NCI-H1092 treated with DMSO at 0.1 percent for 48 hours (cell line): Measurements from ENCODE around the gene RIPK3.
"Not testable (repeated sequence)": the region's sequence is repeated elsewhere in the genome, so short reads cannot be mapped to it uniquely, and the experiment has no call there.

Experiments used
- DNase-seq: peaks from one replicate; lab custom pipeline; 2025; lab: John Stamatoyannopoulos, UW

RIPK3 gene

GRCh38 chr14:24339284-24340151 lies at the start of gene RIPK3:
RIPK3 (minus strand) TSS chr14:24339991; CDS start chr14:24339826, 165 bp downstream.
- no peak for DNase-seq

- DNase-seq, result no peak
Measured at GRCh38 chr14:24389226-24389848, 49.5 kb upstream of the RIPK3 start.

GRCh38 chr14:24388474-24389179 lies 48.8 kb upstream of the RIPK3 start:
- DNase-seq, result no peak

GRCh38 chr14:24387579-24387978 lies 47.8 kb upstream of the RIPK3 start:
- not testable (repeated sequence) for DNase-seq

- no peak for DNase-seq
Measured at GRCh38 chr14:24387009-24387345, 47.2 kb upstream of the RIPK3 start.

GRCh38 chr14:24385524-24385923 lies 45.7 kb upstream of the RIPK3 start:
- no peak for DNase-seq

- DNase-seq, result no peak
Measured at GRCh38 chr14:24384169-24384568, 44.4 kb upstream of the RIPK3 start.

- DNase-seq, result no peak
Measured at GRCh38 chr14:24382064-24382371, 42.2 kb upstream of the RIPK3 start.

GRCh38 chr14:24381363-24382063 lies 41.7 kb upstream of the RIPK3 start:
- no peak for DNase-seq

- no peak for DNase-seq
Measured at GRCh38 chr14:24379907-24380730, 40.3 kb upstream of the RIPK3 start.

- no peak for DNase-seq
Measured at GRCh38 chr14:24378981-24379906, 39.5 kb upstream of the RIPK3 start.

GRCh38 chr14:24378327-24378726 lies 38.5 kb upstream of the RIPK3 start:
- no peak for DNase-seq

- no peak for DNase-seq
Measured at GRCh38 chr14:24377657-24378056, 37.9 kb upstream of the RIPK3 start.

GRCh38 chr14:24377126-24377525 lies 37.3 kb upstream of the RIPK3 start:
- DNase-seq, result no peak

- no peak for DNase-seq
Measured at GRCh38 chr14:24376448-24377070, 36.8 kb upstream of the RIPK3 start.

- DNase-seq, result no peak
Measured at GRCh38 chr14:24372701-24373416, 33.1 kb upstream of the RIPK3 start.

GRCh38 chr14:24371605-24372004 lies 31.8 kb upstream of the RIPK3 start:
- DNase-seq, result not testable (repeated sequence)

- DNase-seq, result no peak
Measured at GRCh38 chr14:24370748-24371147, 31.0 kb upstream of the RIPK3 start.
